ENCODE measurements around the gene NT5C1B.

NT5C1B gene

GRCh38 chr2:18514526-18515461 lies 74.6 kb downstream of the NT5C1B start:
- DNase-seq (ENCODE audit: low spot score): no peak
